Body of pancreas (tissue), 4 donors: Measurements from ENCODE around the gene ABCA3.

Source experiments
- POLR2A ChIP-seq, 3 donors: fragments of 450-650 bp; IDR thresholded peaks; one replicate each; pipeline ENCODE4 v1.6.1; 2016; ENCODE audit warnings: antibody characterized with exemption in 3 of 3, mild to moderate bottlenecking in 2 of 3
- TF ChIP-seq, protein P1 (sequence below), 7 experiments: fragments of 450-650 bp in 4 of 7; fragments of 200-600 bp in 3 of 7; sonication (generic) in 3 of 7; IDR thresholded peaks; one replicate each; pipeline ENCODE4 v1.5.1; 2016 to 2019; ENCODE audit warnings: antibody characterized with exemption in 7 of 7

DNA sequence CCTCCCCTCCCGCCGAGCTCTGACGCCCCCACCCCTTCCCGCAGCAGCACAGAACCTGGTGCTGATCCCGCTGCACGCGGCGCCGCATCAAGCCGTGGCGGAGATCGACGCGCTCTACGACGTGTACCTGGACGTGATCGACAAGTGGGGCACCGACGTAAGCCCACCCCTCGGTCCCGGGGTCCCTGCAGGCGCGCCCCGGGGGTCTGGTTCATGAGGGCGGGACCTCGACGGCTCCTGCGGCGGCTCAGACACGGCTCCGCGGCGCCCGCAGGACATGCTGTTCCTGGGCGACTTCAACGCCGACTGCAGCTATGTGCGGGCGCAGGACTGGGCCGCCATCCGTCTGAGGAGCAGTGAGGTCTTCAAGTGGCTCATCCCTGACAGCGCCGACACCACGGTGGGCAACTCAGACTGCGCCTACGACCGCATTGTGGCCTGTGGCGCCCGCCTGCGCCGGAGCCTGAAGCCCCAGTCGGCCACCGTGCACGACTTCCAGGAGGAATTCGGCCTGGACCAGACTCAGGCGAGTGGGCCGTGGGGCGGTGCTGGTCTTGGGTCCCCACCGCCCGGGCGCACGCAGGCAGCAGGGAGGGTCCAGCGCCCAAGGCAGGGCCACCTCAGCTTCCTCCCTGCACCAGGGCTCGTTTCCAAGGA, 102.9 kb downstream of the ABCA3 start:
- no peak for TF ChIP-seq POLR2A (IDR thresholded peaks at IDR 0.05)
- TF ChIP-seq, protein P1, sequence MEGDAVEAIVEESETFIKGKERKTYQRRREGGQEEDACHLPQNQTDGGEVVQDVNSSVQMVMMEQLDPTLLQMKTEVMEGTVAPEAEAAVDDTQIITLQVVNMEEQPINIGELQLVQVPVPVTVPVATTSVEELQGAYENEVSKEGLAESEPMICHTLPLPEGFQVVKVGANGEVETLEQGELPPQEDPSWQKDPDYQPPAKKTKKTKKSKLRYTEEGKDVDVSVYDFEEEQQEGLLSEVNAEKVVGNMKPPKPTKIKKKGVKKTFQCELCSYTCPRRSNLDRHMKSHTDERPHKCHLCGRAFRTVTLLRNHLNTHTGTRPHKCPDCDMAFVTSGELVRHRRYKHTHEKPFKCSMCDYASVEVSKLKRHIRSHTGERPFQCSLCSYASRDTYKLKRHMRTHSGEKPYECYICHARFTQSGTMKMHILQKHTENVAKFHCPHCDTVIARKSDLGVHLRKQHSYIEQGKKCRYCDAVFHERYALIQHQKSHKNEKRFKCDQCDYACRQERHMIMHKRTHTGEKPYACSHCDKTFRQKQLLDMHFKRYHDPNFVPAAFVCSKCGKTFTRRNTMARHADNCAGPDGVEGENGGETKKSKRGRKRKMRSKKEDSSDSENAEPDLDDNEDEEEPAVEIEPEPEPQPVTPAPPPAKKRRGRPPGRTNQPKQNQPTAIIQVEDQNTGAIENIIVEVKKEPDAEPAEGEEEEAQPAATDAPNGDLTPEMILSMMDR (IDR thresholded peaks at IDR 0.05), result no peak
